SK-N-MC (cell line): ENCODE results near the gene PTPRG.

Source experiments
- EZH2 ChIP-seq: fragments of 200-600 bp; sonication (generic); IDR thresholded peaks from one replicate; pipeline ENCODE4 v1.6.1; 2017; ENCODE audit warnings: antibody characterized with exemption
- FOXP2 ChIP-seq: optimal IDR thresholded peaks from 2 replicates; pipeline ENCODE3; 2011; ENCODE audit warnings: mild to moderate bottlenecking, moderate library complexity; ENCODE audit not compliant: insufficient read depth; ENCODE audit errors: extremely low read length, control extremely low read depth
- POLR2AphosphoS5 ChIP-seq: IDR thresholded peaks from 2 replicates; pipeline ENCODE4 v1.6.1; 2012; ENCODE audit warnings: mild to moderate bottlenecking, low read depth, low read length, borderline replicate concordance

GRCh38 chr3:61575893-61576292, 14.5 kb downstream of the PTPRG start:
- TF ChIP-seq POLR2AphosphoS5 (no peak), EZH2 (no peak), FOXP2 (no peak)
